Calu3 (cell line): ENCODE measurements around the gene HMGCS1. TPM values are rescaled to one million over a fixed set of nuclear protein-coding genes. Genes with fewer than 3 reads are reported as not detected.
A peak's percentile ranks its signal among the peaks of the same experiment; 100 is the strongest.
"Not testable (repeated sequence)": the region's sequence is repeated elsewhere in the genome, so short reads cannot be mapped to it uniquely, and the experiment has no call there.

Experiments
- BruUV-seq: library from RNA; stranded (reverse); fragments of 400-500 nt; replicated peaks from 2 replicates; lab custom pipeline; 2021; lab: Mats Ljungman, UMichigan
- CTCF ChIA-PET: fragments of 300-600 bp; sonication (Branson Sonifier 250); formaldehyde crosslinking; loops from one replicate; lab custom pipeline; 2022; ENCODE audit warnings: antibody characterized with exemption; lab: Charles Lee
- DNase-seq: peaks from one replicate; pipeline ENCODE4 v3.0.0; 2022
- H3K27ac Mint-ChIP-seq: one replicate; pipeline ENCODE4 v1.8.0; 2022; ENCODE audit warnings: mixed read lengths; ENCODE audit not compliant: unreplicated experiment
- H3K27me3 Mint-ChIP-seq: one replicate; pipeline ENCODE4 v1.8.0; 2022; ENCODE audit warnings: mixed read lengths; ENCODE audit not compliant: unreplicated experiment
- H3K36me3 Mint-ChIP-seq: one replicate; pipeline ENCODE4 v1.8.0; 2022; ENCODE audit warnings: mild to moderate bottlenecking, moderate library complexity, mixed read lengths; ENCODE audit not compliant: insufficient read depth, unreplicated experiment
- H3K4me1 Mint-ChIP-seq: one replicate; pipeline ENCODE4 v1.8.0; 2022; ENCODE audit warnings: mild to moderate bottlenecking, low read depth, mixed read lengths; ENCODE audit not compliant: unreplicated experiment
- H3K4me3 Mint-ChIP-seq: one replicate; pipeline ENCODE4 v1.8.0; 2022; ENCODE audit warnings: mild to moderate bottlenecking, low read depth, moderate library complexity, mixed read lengths; ENCODE audit not compliant: unreplicated experiment
- H3K9me3 Mint-ChIP-seq: one replicate; pipeline ENCODE4 v1.8.0; 2022; ENCODE audit warnings: low read depth, mixed read lengths; ENCODE audit not compliant: unreplicated experiment
- intact Hi-C: fragments of 100-400 bp; cut with micrococcal nuclease; formaldehyde crosslinking; loops from one replicate; pipeline ENCODE4 v1.10.0; 2022; ENCODE audit not compliant: unreplicated experiment
- total RNA-seq: library from RNA; stranded (reverse); gene quantifications from 2 replicates; pipeline ENCODE4 v1.2.3, GENCODE V29; 2022
- TF ChIP-seq, protein P1 (sequence below): fragments of 200-600 bp; IDR thresholded peaks from one replicate; pipeline ENCODE4 v1.8.0; 2022; ENCODE audit warnings: antibody characterized with exemption; ENCODE audit not compliant: unreplicated experiment

Gene HMGCS1
- total RNA-seq, 1 experiment from 2014 or later: 249 TPM

DNA sequence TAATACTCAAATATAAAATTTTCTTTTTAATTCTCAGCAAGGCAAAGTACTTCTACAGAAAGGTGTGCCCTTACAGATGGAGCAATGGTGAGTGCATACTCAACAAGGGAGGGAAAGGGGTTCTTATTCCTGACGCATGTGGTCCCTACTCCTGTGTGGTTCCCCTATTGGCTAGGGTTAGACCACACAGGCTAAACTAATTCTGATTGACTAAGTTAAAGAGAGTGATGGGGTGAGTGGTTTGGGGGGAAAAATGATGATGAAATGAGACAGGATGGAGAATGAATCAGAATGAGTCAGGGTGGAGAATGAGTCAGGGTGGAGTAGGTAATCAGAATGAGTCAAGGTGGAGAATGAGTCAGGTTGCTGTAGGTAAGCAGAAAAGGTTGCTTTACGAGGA is 22.9 kb upstream of the HMGCS1 start:
- Mint-ChIP-seq H3K9me3 (peaks cover 26% of the 10 kb centered on the region), H3K4me1 (peaks cover 22% of the 10 kb centered on the region), H3K27me3 (no peaks in the 10 kb centered on the region), H3K4me3 (no peak overlapping the region), H3K36me3 (peaks cover 16% of the 10 kb centered on the region), H3K27ac (peak overlapping the region; percentile 81)
- peak; percentile 26 for DNase-seq
- BruUV-seq: no TSS peak
- CTCF ChIA-PET: no interaction called here
- TF ChIP-seq, protein P1, sequence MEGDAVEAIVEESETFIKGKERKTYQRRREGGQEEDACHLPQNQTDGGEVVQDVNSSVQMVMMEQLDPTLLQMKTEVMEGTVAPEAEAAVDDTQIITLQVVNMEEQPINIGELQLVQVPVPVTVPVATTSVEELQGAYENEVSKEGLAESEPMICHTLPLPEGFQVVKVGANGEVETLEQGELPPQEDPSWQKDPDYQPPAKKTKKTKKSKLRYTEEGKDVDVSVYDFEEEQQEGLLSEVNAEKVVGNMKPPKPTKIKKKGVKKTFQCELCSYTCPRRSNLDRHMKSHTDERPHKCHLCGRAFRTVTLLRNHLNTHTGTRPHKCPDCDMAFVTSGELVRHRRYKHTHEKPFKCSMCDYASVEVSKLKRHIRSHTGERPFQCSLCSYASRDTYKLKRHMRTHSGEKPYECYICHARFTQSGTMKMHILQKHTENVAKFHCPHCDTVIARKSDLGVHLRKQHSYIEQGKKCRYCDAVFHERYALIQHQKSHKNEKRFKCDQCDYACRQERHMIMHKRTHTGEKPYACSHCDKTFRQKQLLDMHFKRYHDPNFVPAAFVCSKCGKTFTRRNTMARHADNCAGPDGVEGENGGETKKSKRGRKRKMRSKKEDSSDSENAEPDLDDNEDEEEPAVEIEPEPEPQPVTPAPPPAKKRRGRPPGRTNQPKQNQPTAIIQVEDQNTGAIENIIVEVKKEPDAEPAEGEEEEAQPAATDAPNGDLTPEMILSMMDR: no peak
- intact Hi-C loops: no loop called here

DNA sequence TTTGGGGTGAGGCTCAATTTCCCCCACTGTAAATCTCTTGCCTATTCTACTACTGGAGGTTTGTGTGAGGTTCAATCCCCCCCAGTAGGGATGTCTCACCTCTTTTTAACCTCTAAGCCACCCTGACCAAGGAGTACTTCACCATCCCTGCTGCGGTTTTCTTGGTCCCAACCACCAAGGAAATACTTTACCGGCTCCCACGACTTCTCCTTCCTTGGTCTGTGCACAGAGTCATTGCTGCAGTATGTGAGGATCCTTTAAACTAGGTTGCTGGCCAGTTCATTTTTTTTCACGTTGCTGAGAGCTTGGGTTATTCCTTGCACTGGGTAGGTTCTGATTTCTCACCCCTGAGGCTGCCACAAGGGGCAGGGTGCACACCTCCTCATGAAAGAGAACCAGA is 22.5 kb upstream of the HMGCS1 start:
- CTCF ChIA-PET: no interaction called here
- DNase-seq: no peak
- H3K9me3 Mint-ChIP-seq: peaks cover 26% of the 10 kb centered on the region
- TSS peak; percentile 55 for BruUV-seq
- no peak overlapping the region for H3K4me3 Mint-ChIP-seq
- TF ChIP-seq, protein P1: no peak
- no peaks in the 10 kb centered on the region for H3K27me3 Mint-ChIP-seq
- peak overlapping the region; percentile 81 for H3K27ac Mint-ChIP-seq
- H3K36me3 Mint-ChIP-seq: peaks cover 16% of the 10 kb centered on the region
- intact Hi-C loops: no loop called here
- H3K4me1 Mint-ChIP-seq: peaks cover 22% of the 10 kb centered on the region

DNA sequence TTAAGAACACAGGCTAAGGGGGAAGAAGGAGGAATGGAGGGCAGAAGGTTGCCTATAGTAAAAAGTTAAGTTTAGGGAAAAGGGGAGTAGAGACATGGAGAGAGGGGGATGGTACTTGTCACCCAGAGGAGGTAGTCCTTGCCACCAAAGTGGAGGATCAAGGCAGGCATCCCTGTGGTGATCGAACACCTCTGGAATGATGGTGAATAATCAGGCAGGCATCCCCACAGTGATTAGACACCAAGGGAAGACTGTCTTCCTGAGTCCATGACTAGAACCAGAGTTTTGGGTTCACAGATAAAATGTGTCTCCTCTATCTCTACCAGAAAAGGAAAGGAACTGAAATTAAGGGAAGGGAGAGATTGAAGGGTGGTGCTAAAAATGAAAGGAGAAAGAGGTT is 19.2 kb upstream of the HMGCS1 start:
- H3K4me1 Mint-ChIP-seq: peaks cover 10% of the 10 kb centered on the region
- intact Hi-C loops: no loop called here
- no TSS peak for BruUV-seq
- DNase-seq: no peak
- H3K4me3 Mint-ChIP-seq: no peak overlapping the region
- H3K27me3 Mint-ChIP-seq: no peaks in the 10 kb centered on the region
- H3K36me3 Mint-ChIP-seq: peaks cover 11% of the 10 kb centered on the region
- TF ChIP-seq, protein P1: no peak
- H3K9me3 Mint-ChIP-seq: peaks cover 23% of the 10 kb centered on the region
- no peak overlapping the region for H3K27ac Mint-ChIP-seq
- CTCF ChIA-PET: no interaction called here

DNA sequence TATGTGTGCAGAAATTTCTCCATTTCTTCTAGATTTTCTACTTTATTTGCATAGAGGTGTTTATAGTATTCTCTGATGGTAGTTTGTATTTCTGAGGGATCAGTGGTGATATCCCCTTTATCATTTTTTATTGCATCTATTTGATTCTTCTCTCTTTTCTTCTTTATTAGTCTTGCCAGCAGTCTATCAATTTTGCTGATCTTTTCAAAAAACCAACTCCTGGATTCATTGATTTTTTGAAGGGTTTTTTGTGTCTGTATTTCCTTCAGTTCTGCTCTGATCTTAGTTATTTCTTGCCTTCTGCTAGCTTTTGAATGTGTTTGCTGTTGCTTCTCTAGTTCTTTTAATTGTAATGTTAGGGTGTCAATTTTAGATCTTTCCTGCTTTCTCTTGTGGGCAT is 12.4 kb upstream of the HMGCS1 start:
- peaks cover 16% of the 10 kb centered on the region for H3K9me3 Mint-ChIP-seq
- H3K36me3 Mint-ChIP-seq, CTCF ChIA-PET, BruUV-seq, H3K27me3 Mint-ChIP-seq, H3K4me3 Mint-ChIP-seq, H3K4me1 Mint-ChIP-seq, intact Hi-C loops, DNase-seq, H3K27ac Mint-ChIP-seq: not testable (repeated sequence)

DNA sequence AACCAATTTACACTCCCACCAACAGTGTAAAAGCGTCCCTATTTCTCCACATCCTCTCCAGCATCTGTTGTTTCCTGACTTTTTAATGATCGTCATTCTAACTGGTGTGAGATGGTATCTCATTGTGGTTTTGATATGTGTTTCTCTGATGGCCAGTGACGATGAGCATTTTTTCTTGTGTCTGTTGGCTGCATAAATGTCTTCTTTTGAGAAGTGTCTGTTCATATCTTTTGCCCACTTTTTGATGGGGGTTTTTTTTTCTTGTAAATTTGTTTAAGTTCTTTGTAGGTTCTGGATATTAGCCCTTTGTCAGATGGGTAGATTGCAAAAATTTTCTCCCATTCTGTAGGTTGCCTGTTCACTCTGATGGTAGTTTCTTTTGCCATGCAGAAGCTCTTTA is 10.3 kb upstream of the HMGCS1 start:
- H3K4me1 Mint-ChIP-seq, DNase-seq, H3K27me3 Mint-ChIP-seq, BruUV-seq, H3K4me3 Mint-ChIP-seq, H3K27ac Mint-ChIP-seq, H3K36me3 Mint-ChIP-seq, CTCF ChIA-PET, intact Hi-C loops: not testable (repeated sequence)
- peaks cover 17% of the 10 kb centered on the region for H3K9me3 Mint-ChIP-seq
